NB4 (cell line): ENCODE measurements around the gene KCNJ11.

Experiments used
- MYC ChIP-seq: IDR thresholded peaks from 2 replicates; pipeline ENCODE4 v1.6.1; 2011; ENCODE audit warnings: low read depth, low read length
- POLR2A ChIP-seq: IDR thresholded peaks from 2 replicates; pipeline ENCODE4 v1.6.1; 2011; ENCODE audit warnings: mild to moderate bottlenecking; ENCODE audit not compliant: insufficient read length; ENCODE audit errors: extremely low read depth
- TF ChIP-seq, protein P1 (sequence below): IDR thresholded peaks from one replicate; pipeline ENCODE4 v1.5.1; 2012; ENCODE audit warnings: low read depth, low read length
- TF ChIP-seq, protein P2 (sequence below): IDR thresholded peaks from 2 replicates; pipeline ENCODE4 v1.6.1; 2011; ENCODE audit warnings: low read depth, low read length

DNA sequence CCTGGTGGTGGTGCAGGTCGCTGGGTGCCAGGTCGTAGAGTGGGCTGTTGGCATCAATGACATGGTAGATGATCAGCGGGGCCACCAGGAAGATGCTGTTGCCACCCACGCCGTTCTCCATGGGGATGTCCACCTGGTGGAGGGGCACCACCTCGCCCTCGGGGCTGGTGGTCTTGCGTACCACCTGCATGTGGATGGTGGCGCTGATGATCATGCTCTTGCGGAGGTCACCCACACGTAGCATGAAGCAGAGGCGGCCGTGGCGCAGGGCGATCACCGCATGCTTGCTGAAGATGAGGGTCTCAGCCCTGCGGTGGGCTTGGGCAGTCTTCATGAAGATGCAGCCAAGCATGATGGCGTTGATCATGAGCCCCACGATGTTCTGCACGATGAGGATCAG, 1.2 kb downstream of the KCNJ11 start:
- TF ChIP-seq, protein P1, sequence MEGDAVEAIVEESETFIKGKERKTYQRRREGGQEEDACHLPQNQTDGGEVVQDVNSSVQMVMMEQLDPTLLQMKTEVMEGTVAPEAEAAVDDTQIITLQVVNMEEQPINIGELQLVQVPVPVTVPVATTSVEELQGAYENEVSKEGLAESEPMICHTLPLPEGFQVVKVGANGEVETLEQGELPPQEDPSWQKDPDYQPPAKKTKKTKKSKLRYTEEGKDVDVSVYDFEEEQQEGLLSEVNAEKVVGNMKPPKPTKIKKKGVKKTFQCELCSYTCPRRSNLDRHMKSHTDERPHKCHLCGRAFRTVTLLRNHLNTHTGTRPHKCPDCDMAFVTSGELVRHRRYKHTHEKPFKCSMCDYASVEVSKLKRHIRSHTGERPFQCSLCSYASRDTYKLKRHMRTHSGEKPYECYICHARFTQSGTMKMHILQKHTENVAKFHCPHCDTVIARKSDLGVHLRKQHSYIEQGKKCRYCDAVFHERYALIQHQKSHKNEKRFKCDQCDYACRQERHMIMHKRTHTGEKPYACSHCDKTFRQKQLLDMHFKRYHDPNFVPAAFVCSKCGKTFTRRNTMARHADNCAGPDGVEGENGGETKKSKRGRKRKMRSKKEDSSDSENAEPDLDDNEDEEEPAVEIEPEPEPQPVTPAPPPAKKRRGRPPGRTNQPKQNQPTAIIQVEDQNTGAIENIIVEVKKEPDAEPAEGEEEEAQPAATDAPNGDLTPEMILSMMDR: no peak
- TF ChIP-seq POLR2A (no peak), MYC (no peak)
- TF ChIP-seq, protein P2, sequence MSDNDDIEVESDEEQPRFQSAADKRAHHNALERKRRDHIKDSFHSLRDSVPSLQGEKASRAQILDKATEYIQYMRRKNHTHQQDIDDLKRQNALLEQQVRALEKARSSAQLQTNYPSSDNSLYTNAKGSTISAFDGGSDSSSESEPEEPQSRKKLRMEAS: no peak
